GM18861 (cell line): ENCODE measurements around the gene RDH13.

Source experiments
- ATAC-seq: cut with Tn5 transposase; IDR thresholded peaks from one replicate; pipeline ENCODE4 v1.9.1; 2021; ENCODE audit not compliant: unreplicated experiment

Gene RDH13

GRCh38 chr19:55091955-55092354 lies 29.0 kb upstream of the RDH13 start:
- ATAC-seq: no peak

GRCh38 chr19:55091126-55091910 lies 28.4 kb upstream of the RDH13 start:
- ATAC-seq: no peak

- ATAC-seq: no peak
Measured at GRCh38 chr19:55090564-55090963, 27.6 kb upstream of the RDH13 start.

GRCh38 chr19:55089342-55089944 lies 26.5 kb upstream of the RDH13 start:
- no peak for ATAC-seq

- ATAC-seq: no peak
Measured at GRCh38 chr19:55088543-55089341, 25.8 kb upstream of the RDH13 start.

- no peak for ATAC-seq
Measured at GRCh38 chr19:55088021-55088451, 25.1 kb upstream of the RDH13 start.

- ATAC-seq: no peak
Measured at GRCh38 chr19:55087542-55087901, 24.6 kb upstream of the RDH13 start.

- no peak for ATAC-seq
Measured at GRCh38 chr19:55086730-55087541, 24.0 kb upstream of the RDH13 start.

GRCh38 chr19:55085923-55086715 lies 23.2 kb upstream of the RDH13 start:
- ATAC-seq: no peak

GRCh38 chr19:55084416-55084815 lies 21.5 kb upstream of the RDH13 start:
- ATAC-seq: no peak

- no peak for ATAC-seq
Measured at GRCh38 chr19:55083004-55083850, 20.3 kb upstream of the RDH13 start.

- no peak for ATAC-seq
Measured at GRCh38 chr19:55082020-55082851, 19.3 kb upstream of the RDH13 start.

- no peak for ATAC-seq
Measured at GRCh38 chr19:55081770-55082019, 18.7 kb upstream of the RDH13 start.

GRCh38 chr19:55080968-55081769 lies 18.2 kb upstream of the RDH13 start:
- ATAC-seq: peak; percentile 62

GRCh38 chr19:55080121-55080967 lies 17.4 kb upstream of the RDH13 start:
- ATAC-seq: no peak

GRCh38 chr19:55079400-55080038 lies 16.6 kb upstream of the RDH13 start:
- no peak for ATAC-seq

GRCh38 chr19:55078996-55079395 lies 16.0 kb upstream of the RDH13 start:
- no peak for ATAC-seq
